ENCODE data around the gene FTL.

FTL gene

DNA sequence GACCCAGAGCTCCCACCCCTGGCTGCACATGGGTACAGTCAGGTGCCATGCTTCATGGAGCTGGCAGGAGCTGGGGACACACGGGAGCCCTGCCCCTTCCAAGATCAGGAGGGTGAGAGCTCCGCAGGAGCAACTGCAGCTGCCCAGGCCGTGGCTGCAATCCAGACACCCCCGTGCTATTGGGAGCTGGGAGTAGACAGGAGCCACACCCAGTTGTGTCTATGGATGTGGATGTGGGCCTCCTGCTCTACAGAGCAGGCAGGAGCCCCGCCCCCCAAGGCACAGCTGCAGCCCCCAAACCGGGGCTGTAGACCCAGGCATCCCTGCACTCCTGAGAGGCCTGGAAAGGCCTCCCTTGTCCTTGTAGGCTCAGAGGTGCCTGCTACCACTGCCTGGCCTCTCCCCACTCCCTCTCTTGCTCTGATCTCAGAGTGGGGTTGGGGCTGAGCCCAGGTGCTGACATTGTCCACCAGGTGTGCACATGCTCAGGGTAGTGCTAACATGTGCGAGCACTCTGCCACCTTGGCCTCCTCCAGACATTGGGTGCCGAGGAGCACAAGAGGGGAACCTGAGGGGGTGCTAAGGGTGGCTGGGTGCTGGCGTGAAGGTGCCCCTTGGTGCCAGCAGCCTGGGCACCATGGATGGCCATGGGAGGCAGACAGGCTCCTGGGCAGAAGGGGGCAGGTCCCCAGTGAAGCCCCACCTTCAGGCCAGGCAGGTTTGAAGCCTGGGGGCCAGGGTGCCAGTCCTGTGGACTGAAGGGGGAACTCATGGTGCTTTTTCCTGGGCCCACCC lies 18.4 kb upstream of the FTL start:
- DNase-seq, result no peak

DNA sequence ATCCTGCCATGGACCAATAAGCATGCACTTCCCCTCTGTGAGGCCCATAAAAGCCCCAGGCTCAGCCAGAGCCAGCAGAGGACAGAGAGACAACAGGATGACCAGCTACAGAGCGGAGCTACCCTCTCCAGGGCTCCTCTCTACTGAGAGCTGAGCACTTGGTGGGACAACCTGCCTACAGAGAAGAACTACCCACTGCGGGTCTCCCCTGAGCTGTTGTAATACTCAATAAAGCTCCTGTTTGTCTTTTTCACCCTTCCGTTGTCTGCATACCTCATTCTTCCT lies 17.9 kb upstream of the FTL start:
- DNase-seq, result no peak

DNA sequence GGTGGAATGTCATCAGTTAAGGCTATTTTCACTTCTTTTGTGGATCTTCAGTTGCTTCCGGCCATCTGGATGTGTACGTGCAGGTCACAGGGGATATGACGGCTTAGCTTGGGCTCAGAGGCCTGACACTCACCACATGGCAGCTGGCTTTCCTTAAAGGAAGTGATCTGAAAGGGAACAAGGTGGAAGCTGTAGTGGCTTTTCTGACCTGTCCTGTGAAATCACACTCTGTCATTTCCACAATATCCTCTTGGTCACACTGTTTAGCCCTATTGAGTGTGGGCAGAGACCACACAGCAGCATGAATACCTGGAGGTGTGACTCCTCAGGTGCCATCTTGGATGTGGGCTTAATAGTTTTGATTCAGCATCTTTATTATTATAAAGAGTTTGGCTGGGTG lies 14.9 kb upstream of the FTL start:
- no peak for DNase-seq

DNA sequence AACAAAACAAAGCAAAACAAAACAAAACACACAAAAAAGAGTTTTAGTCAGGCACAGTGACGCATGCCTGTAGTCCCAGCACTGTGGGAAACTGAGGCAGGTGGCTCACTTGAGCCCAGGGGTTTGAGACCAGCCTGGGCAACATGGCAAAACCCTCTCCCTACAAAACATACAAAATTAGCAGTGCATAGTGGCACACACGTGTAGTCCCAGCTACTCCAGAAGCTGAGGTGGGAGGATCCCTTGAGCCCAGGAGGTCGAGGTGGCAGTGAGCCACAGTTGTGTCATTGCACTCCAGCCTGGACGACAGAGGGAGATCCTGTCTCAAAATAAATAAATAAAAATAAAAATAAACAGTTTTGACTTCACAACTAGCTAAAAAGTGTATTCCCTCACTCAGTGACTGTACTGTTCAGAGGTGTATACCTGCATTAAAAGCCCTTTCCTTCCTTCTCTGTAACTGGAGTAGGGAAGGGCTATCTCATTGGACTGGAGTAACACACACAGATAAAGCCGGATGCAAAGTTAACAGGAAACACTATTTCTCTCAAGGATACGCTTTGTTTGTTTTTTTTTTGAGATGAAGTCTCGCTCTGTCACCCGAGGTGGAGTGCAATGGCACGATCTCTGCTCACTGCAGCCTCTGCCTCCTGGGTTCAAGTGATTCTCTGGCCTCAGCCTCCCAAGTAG lies 14.1 kb upstream of the FTL start:
- DNase-seq, result no peak

DNA sequence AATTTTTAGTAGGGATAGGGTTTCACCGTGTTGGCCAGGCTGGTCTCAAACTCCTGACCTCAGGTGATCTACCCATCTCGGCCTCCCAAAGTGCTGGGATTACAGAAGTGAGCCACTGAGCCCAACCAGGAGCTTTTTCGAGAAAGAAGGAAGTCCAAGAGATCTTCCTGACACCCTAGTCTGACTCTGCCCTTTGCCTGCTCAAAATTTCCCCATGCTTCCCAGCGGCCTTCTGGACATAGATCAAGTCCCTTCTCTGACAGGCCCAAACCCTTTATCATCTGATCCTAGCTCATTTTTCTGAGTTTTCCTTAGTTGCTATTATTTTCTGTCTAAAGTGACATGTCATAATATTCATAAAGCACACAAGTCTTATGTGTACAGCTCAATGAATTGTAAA lies 12.0 kb upstream of the FTL start:
- no peak for DNase-seq

DNA sequence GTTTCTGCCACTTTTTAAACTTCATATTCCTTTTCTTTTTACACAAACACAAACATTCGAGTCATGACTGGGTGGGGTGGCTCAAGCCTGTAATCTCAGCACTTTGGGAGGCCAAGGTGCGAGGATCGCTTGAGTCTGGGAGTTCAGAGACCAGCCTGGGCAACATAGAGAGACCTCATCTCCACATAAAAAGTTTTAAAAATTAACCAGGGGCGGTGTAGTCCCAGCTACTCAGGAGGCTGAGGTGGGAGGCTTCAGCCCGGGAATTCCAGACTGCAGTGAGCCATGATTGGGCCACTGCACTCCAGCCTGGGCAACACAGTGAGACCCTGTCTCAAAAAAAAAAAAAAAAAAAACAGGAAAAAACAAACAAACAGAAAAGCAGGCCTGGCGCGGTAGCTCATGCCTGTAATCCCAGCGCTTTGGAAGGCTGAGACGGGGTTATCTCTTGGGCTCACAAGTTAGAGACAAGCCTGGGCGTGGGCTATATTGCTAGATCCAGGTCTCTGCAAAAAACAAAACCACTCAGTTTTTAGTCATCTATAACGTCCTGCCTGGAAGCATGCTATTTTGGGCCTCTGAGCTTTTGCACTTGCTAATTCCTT lies 11.0 kb upstream of the FTL start:
- no peak for DNase-seq

DNA sequence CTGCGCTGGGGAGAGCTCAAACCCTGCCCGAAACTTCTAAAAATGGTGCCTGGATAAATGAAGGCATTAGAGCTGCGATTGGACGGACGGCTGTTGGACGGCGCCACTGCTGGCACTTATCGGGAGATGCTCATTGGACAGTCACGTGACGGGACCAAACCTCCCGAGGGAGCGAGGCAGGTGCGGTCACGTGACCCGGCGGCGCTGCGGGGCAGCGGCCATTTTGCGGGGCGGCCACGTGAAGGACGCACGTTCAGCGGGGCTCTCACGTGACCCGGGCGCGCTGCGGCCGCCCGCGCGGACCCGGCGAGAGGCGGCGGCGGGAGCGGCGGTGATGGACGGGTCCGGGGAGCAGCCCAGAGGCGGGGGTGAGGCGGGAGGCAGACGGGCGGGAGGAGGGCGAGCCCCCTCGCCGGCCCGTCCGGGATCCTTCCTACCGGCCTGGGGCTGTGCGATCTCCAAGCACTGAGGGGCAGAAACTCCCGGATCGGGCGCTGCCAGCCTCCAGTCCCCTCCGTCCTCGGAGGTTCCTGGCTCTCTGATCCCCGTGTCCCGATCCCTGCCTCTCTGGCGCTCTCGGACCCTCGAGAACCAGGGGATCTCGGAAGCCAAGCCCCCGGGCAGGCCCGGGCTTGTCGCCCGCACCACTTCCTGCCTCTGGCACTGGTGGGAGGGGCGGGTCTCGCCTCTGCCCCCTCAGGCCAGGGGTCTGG lies 10.4 kb upstream of the FTL start, which contains the start of gene BAX:
TSS of gene BAX (plus strand) at position 281 of the 713 bp plus-strand sequence. CDS start at position 335, 54 bp downstream.
- peak; percentile 97 for DNase-seq

DNA sequence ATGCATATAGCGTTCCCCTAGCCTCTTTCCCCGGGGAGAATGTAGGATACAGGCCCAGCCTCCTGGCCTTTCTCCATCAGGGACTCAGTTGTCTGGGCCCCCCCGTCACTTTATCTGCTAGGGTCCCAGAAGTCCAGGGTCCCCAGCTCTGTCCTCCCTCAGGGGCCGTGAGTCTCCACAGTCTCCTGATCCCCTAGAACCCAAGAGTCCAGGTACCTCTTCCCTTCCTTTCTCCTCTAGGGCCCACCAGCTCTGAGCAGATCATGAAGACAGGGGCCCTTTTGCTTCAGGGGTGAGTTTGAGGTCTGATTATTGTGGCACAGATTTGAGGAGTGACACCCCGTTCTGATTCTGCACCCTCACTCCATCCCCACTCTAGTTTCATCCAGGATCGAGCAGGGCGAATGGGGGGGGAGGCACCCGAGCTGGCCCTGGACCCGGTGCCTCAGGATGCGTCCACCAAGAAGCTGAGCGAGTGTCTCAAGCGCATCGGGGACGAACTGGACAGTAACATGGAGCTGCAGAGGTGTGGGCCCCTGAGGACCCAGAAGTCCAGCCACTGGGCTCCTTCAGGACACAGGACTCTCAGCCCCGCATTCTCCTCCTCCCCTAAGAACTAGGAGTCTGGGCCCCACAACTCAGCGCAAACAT lies 9.7 kb upstream of the FTL start:
- DNase-seq, result no peak

DNA sequence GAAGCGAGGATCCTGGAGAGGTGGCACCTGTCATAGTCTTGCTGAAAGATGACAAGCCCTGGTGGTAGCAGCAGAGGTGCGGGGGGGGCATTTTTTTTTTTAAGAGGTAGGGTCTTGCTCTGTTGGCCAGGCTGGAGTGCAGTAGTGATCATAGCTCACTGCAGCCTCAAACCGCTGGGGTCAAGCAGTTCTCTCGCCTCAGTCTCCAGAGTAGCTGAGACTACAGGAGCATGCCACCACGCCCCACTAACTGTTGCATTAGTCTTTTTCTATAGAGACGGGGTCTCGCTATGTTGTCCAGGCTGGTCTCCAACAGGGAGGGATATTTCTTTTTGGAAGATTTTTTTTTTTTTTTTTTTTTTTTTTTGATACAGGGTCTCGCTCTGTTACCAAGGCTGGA lies 7.1 kb upstream of the FTL start:
- DNase-seq, result no peak

DNA sequence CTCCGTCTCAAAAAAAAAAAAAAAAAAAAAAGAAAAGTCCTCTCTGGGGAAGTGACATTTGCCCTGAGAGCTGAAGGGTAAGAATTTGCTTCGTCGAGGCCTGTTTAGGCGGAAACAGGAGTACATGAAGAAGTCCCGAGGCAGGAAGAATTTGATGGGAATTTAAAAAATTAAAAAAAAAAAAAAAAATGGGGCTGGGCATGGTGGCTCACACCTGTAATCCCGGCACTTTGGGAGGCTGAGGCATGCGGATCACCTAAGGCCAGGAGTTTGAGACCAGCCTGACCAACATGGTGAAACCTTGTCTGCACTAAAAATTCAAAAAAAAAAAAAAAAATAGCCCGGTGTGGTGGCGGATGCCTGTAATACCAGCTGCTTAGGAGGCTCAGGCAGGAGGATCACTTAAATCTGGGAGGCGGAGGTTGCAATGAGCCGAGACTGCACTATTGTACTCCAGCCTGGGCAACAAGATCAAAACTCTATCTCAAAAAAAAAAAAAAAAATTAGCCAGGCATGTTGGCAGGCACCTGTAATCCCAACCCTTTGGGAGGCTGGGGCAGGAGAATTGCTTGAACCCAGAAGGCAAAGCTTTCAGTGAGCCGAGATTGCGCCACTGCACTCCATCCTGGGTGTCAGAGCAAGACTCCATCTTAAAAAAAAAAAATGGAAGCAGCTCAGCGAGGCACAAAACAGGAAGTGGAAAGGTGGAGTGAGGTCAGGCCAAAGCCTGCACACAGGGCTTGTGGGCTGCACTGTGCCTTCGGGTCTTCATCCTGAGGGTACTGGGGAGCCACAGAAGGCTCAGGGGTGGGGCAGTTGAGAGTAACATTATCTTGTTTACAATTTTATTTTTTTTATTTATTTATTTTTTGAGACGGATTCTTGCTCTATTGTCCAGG lies 5.5 kb upstream of the FTL start:
- no peak for DNase-seq

DNA sequence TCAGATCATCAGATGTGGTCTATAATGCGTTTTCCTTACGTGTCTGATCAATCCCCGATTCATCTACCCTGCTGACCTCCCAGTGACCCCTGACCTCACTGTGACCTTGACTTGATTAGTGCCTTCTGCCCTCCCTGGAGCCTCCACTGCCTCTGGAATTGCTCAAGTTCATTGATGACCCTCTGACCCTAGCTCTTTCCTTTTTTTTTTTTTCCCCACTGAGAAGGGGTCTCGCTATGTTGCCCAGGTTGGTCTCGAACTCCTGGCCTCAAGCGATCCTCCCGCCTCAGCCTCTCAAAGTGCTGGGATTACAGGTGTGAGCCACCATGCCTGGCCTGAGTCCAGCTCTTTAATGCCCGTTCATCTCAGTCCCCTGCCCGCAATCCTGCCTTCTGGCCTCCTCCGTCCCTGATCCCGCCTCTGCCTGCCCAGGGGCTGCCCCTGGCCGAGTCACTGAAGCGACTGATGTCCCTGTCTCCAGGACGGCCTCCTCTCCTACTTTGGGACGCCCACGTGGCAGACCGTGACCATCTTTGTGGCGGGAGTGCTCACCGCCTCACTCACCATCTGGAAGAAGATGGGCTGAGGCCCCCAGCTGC lies 4.0 kb upstream of the FTL start:
- no peak for DNase-seq

DNA sequence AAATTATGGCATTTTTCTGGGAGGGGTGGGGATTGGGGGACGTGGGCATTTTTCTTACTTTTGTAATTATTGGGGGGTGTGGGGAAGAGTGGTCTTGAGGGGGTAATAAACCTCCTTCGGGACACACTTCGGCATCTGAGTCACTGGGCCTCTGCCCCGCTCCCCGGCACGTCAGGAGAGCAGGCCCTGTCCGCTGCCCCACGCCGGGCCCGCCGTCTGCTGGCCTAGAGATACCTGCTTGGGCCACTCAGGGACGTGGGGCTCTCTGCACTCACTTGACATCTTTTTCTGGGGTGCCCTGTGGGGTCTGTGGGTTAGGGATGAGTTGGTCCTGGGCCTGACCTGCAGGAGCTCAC lies 3.5 kb upstream of the FTL start:
- no peak for DNase-seq

DNA sequence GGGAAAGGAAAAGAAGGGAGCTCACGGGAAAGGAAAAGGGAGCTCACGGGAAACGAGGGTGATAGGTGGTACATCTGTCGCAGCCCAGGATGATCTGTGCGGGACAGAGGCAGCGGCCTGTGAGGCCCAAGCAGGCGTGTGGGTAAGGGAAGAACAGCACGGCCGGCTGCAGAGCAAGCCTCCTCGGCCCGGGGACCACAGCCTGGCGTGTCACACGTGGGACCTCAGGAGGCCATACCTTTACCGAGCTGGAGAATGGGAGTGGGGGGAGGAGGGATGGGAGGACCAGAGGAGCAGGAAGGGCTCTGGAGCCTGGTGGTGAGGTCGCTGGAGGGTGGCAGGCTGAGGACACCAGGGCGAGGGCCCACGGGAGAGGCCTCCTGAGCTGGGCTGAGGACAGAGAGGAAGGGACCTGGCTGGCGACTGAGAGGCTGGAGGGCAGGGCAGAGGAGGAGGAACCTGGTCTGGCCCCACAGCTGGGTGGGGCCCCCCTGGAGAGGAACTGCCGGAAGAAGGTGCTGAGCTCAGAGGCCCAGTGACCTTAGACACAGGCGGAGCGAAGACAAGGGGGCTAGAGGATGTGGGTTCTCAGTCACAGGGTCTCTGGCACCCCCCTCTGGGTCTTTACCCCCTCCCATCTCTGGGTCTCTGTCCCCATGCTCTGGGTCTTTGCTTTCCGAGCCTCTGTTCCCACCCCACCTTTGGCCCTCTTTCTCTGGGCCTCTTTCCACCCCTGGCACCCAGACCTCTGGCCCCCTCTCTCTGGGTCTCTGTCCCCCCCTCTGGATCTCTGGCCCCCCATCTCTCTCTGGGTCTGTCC lies 2.9 kb upstream of the FTL start:
- DNase-seq, result no peak

DNA sequence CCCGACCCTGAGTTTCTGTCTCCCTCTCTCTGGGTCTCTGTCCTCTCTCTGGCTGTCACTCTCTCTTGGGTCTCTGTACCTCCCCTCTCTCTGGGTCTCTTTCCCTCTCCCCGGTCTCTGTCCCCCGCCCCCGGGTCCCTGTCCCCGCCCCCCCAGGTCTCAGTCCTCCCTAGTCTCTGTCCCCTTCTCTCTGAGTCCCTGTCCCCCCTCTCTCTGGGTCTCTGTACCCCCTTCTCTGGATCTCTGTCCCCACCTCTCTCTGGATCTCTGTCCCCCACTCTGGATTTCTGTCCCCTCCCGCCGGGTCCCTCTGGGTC lies 2.3 kb upstream of the FTL start:
- no peak for DNase-seq

DNA sequence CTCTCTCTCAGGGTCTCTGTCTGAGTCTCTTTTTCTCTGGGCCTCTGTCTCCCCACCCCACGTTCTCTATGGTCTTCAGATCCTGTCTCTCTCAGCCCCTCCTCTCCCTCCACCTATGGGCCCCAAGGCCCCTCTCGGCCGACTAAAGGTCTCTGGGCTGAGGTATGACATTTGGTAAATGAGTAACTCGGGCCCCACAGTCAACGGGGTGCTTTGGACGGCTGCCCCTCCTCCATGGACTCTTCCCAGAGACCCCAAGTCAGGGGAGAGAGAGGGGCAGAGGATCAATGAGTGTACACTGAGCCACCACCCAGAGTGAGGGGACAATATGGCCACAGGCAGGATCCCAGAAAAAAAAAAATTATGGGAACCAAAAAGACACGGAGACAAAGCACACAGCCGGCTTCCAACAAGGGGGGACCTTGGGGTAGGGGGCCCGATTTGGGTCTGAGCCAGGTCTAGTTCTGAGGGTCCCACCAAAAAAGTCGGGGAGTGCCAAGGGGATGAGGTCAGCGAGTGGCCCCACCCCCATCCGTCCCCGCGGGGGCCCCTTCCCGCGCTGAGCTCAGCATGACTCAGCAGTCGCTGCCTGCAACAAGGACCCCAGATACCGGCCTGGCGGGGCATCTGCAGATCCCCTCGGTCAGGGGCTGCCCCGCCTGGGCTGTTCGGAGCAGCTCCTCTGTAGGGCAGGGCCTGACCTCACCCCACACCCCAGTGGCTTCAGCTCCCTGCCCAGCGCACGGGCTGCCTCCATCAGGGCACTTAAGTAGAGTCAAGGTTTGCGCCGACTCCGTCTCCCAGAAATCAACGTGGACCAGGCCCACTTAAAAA lies 1.5 kb upstream of the FTL start:
- DNase-seq, result no peak

DNA sequence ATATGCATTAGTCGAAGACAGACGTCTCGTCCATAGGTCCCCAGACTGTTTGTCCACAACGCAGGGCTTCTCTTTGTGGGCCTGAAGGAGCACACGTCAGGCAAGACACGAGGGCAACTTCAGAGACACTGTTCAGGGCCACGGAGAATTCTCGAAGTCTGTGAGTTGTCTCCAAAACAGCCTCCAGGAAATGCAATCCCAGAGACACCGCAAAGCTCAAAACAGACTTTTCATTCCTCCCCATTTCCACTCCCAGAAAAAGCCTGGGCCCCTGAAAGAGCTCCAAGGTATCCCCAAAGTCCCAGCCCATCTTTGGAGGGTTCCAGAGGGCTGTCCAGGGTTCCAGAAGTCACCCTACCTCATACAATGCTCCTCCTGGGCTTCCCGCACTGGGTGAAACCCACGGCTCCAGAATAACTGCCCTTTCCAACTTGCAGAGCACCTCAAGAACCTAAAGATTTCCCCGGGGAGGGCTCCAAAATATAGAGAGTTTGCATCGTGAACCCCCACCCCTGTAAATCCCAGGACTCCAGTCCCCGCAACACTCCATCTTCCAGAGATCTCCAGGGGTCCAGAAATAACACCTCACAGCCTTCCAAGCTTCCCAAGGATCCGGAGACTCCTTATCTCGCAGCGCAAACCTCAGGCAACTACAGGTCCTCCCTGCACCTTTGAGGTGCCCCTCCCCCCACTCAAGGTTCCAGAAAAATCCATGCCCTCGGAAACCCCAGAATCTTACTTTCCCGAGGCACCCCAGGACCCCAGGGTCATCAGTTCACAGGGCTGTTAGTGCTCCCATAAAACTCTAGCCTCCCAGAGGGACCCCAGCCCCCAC lies 687 bp upstream of the FTL start:
- DNase-seq, result no peak

DNA sequence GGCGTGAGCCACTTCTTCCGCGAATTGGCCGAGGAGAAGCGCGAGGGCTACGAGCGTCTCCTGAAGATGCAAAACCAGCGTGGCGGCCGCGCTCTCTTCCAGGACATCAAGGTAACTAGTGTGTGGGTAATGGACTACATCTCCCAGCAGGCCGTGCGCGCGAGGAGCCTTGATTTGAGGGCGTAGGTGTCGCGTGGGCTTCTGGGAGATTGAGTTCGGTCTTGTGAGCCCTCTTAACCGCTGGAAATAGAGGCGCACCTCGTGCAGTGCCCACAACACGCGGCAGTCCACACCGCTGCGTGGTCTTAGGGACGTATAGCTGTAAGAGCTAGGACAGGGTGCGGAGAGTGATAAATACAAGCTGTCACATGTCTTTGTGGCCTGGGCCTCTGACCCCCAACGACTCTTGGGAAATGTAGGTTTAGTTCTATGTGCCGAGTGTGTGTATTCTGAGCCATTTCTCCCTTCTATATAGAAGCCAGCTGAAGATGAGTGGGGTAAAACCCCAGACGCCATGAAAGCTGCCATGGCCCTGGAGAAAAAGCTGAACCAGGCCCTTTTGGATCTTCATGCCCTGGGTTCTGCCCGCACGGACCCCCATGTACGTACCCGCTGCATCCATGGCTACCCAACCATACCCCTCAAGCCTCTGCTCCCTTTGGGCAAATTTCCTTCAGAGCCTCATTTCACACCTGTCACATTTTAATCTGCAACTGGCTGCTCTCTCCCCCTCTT lies 864 bp downstream of the FTL start:
- DNase-seq, result no peak

DNA sequence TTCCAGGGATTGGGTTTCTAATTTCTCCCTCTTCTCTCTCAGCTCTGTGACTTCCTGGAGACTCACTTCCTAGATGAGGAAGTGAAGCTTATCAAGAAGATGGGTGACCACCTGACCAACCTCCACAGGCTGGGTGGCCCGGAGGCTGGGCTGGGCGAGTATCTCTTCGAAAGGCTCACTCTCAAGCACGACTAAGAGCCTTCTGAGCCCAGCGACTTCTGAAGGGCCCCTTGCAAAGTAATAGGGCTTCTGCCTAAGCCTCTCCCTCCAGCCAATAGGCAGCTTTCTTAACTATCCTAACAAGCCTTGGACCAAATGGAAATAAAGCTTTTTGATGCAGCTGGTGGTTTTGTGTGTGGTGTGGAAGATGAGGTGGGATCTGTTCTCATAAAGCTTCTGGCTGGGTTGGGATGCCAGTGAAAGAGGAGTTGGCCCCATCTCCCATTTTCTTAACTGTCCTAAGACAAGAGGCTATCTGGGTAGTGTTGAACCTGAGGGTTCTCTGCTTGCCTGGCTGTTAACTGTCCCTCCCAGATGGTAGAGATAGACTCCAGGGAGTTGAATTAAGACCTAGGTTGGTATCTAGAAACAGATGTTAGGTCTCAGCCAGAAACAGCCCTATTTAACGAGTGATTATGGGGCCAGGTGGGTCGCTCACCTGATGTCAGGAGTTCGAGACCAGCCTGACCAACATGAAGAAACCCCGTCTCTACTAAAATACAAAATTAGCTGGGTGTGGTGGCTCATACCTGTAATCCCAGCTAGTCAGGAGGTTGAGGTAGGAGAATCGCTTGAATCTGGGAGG lies 1.6 kb downstream of the FTL start:
- no peak for DNase-seq

Measured in NCI-H1436 treated with DMSO at 0.1 percent for 48 hours (cell line).